Measurements from ENCODE around the gene NAPA.
A peak's percentile ranks its signal among the peaks of the same experiment; 100 is the strongest.

The NAPA gene

DNA sequence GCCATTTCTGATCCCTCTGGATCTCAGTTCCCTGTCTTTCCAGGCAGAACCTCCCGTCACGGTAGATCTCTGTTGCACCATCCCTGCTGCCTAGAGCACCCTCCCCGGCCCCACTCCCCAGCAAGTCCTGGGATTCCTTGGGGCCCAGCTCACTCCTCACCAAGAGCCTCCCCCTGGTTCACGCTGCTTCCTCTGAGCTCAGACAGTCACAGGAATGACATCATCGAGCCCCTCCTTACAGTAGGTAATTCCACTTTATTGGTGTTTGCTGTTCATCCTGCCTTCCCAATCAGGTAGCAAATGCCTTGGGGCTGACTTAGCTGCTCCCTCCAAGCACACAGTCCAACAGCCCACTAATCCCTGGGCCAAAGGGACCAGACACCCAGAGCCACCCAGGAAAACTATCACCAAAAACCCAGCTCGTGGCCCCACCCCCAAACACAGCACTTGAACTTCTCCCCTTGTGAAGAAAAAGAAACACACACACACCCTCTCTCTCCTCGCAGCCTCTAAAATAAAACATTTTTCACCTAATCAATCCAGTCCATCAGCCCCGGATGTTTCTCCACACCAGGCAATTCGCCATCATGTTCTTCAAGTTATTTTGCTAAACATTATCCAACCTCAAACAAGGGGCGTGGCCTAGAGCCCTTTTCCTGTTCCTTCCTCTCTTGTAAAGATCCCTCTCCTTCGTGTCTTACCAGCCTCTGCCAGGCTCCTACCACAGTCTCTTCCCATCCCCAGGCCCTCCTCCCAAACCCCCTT, 2.5 kb downstream of the NAPA start:
- no peak for DNase-seq
- no peak overlapping the region for H2AFZ ChIP-seq (ENCODE audit: insufficient read depth, low read length, poor library complexity)
- no peak overlapping the region for H3K4me2 ChIP-seq (ENCODE audit: low read length)
- peaks cover 23% of the 10 kb centered on the region for H3K79me2 ChIP-seq (ENCODE audit: control insufficient read depth, insufficient read depth, low read length, poor library complexity)
- no peak overlapping the region for H2BK12ac ChIP-seq (ENCODE audit: low read length)
- no peak overlapping the region for H4K12ac ChIP-seq (ENCODE audit: low read depth, low read length)
- peaks cover 13 to 18% of the 10 kb centered on the region in 2 experiments for H3K4me1 ChIP-seq (ENCODE audit: control insufficient read depth in 1 of 2, insufficient read depth in 2 of 2, low read length in 2 of 2)
- no peak overlapping the region for H2AK5ac ChIP-seq (ENCODE audit: low read length)
- H3K27ac ChIP-seq (ENCODE audit: low read depth, low read length): no peak overlapping the region
- no peaks in the 10 kb centered on the region for H3K27me3 ChIP-seq (ENCODE audit: insufficient read depth, low read length)
- H2BK5ac ChIP-seq (ENCODE audit: low read depth, low read length, poor library complexity): no peak overlapping the region
- H3K18ac ChIP-seq (ENCODE audit: low read length): no peak overlapping the region
- no peak overlapping the region for H4K91ac ChIP-seq (ENCODE audit: low read depth, low read length)
- H2BK120ac ChIP-seq (ENCODE audit: insufficient read depth, low read length, poor library complexity): no peak overlapping the region
- H4K8ac ChIP-seq (ENCODE audit: low read depth, low read length): no peak overlapping the region
- H3K79me1 ChIP-seq (ENCODE audit: low read length): peaks cover 8% of the 10 kb centered on the region
- H3K4ac ChIP-seq (ENCODE audit: low read depth, low read length): peak overlapping the region; percentile 84
- no peak overlapping the region for H3K23ac ChIP-seq (ENCODE audit: low read length)
- no peak overlapping the region for H3K9ac ChIP-seq (ENCODE audit: low read length)
- peaks cover 2 to 5% of the 10 kb centered on the region in 2 experiments for H3K36me3 ChIP-seq (ENCODE audit: control insufficient read depth in 1 of 2, insufficient read depth in 2 of 2, low read length in 2 of 2)
- H3K14ac ChIP-seq (ENCODE audit: low read length): no peak overlapping the region
- H3K9me3 ChIP-seq (ENCODE audit: insufficient read depth, low read depth, low read length): no peaks in the 10 kb centered on the region
- H3K4me3 ChIP-seq (ENCODE audit: low read depth, low read length): no peak overlapping the region
- no CpG with 5 or more reads among the region's 11 CpGs for WGBS (ENCODE audit: extremely low coverage, insufficient coverage, insufficient read length)

GRCh38 chr19:47511681-47512080, 3.2 kb downstream of the NAPA start:
- Histone ChIP-seq H3K23ac (ENCODE audit: low read length) (no peak overlapping the region), H3K79me2 (ENCODE audit: control insufficient read depth, insufficient read depth, low read length, poor library complexity) (peaks cover 23% of the 10 kb centered on the region), H4K91ac (ENCODE audit: low read depth, low read length) (no peak overlapping the region), H3K9me3 (ENCODE audit: insufficient read depth, low read depth, low read length) (no peaks in the 10 kb centered on the region), H3K14ac (ENCODE audit: low read length) (no peak overlapping the region), H3K27ac (ENCODE audit: low read depth, low read length) (no peak overlapping the region), H3K4ac (ENCODE audit: low read depth, low read length) (peak overlapping the region; percentile 38), H3K36me3 (ENCODE audit: control insufficient read depth in 1 of 2, insufficient read depth in 2 of 2, low read length in 2 of 2) (peaks cover 2 to 5% of the 10 kb centered on the region in 2 experiments), H2BK5ac (ENCODE audit: low read depth, low read length, poor library complexity) (no peak overlapping the region), H2BK120ac (ENCODE audit: insufficient read depth, low read length, poor library complexity) (no peak overlapping the region), H2BK12ac (ENCODE audit: low read length) (no peak overlapping the region), H2AK5ac (ENCODE audit: low read length) (no peak overlapping the region), H2AFZ (ENCODE audit: insufficient read depth, low read length, poor library complexity) (no peak overlapping the region), H3K9ac (ENCODE audit: low read length) (no peak overlapping the region), H4K8ac (ENCODE audit: low read depth, low read length) (no peak overlapping the region), H4K12ac (ENCODE audit: low read depth, low read length) (no peak overlapping the region), H3K4me1 (ENCODE audit: control insufficient read depth in 1 of 2, insufficient read depth in 2 of 2, low read length in 2 of 2) (peaks cover 17 to 22% of the 10 kb centered on the region in 2 experiments), H3K18ac (ENCODE audit: low read length) (no peak overlapping the region), H3K4me3 (ENCODE audit: low read depth, low read length) (no peak overlapping the region), H3K27me3 (ENCODE audit: insufficient read depth, low read length) (no peaks in the 10 kb centered on the region), H3K4me2 (ENCODE audit: low read length) (no peak overlapping the region), H3K79me1 (ENCODE audit: low read length) (peaks cover 8% of the 10 kb centered on the region)
- no CpG with 5 or more reads among the region's 7 CpGs for WGBS (ENCODE audit: extremely low coverage, insufficient coverage, insufficient read length)
- DNase-seq: peak in 1 of 2 donors; percentile 4

GRCh38 chr19:47511128-47511517, 3.7 kb downstream of the NAPA start:
- Histone ChIP-seq H4K12ac (ENCODE audit: low read depth, low read length) (no peak overlapping the region), H2AFZ (ENCODE audit: insufficient read depth, low read length, poor library complexity) (no peak overlapping the region), H2BK120ac (ENCODE audit: insufficient read depth, low read length, poor library complexity) (no peak overlapping the region), H2BK5ac (ENCODE audit: low read depth, low read length, poor library complexity) (no peak overlapping the region), H4K91ac (ENCODE audit: low read depth, low read length) (no peak overlapping the region), H3K9me3 (ENCODE audit: insufficient read depth, low read depth, low read length) (no peaks in the 10 kb centered on the region), H2BK12ac (ENCODE audit: low read length) (no peak overlapping the region), H3K79me1 (ENCODE audit: low read length) (peaks cover 8% of the 10 kb centered on the region), H4K8ac (ENCODE audit: low read depth, low read length) (no peak overlapping the region), H3K27me3 (ENCODE audit: insufficient read depth, low read length) (no peaks in the 10 kb centered on the region), H3K79me2 (ENCODE audit: control insufficient read depth, insufficient read depth, low read length, poor library complexity) (peaks cover 23% of the 10 kb centered on the region), H2AK5ac (ENCODE audit: low read length) (no peak overlapping the region), H3K4ac (ENCODE audit: low read depth, low read length) (peak overlapping the region; percentile 72), H3K36me3 (ENCODE audit: control insufficient read depth in 1 of 2, insufficient read depth in 2 of 2, low read length in 2 of 2) (peaks cover 2 to 9% of the 10 kb centered on the region in 2 experiments), H3K4me3 (ENCODE audit: low read depth, low read length) (no peak overlapping the region), H3K18ac (ENCODE audit: low read length) (no peak overlapping the region), H3K14ac (ENCODE audit: low read length) (no peak overlapping the region), H3K27ac (ENCODE audit: low read depth, low read length) (no peak overlapping the region), H3K4me2 (ENCODE audit: low read length) (no peak overlapping the region), H3K4me1 (ENCODE audit: control insufficient read depth in 1 of 2, insufficient read depth in 2 of 2, low read length in 2 of 2) (peaks cover 17 to 22% of the 10 kb centered on the region in 2 experiments), H3K23ac (ENCODE audit: low read length) (no peak overlapping the region), H3K9ac (ENCODE audit: low read length) (no peak overlapping the region)
- DNase-seq: no peak
- WGBS (ENCODE audit: extremely low coverage, insufficient coverage, insufficient read length): no CpG with 5 or more reads among the region's 6 CpGs

GRCh38 chr19:47510516-47511127, 4.2 kb downstream of the NAPA start:
- Histone ChIP-seq H4K12ac (ENCODE audit: low read depth, low read length) (no peak overlapping the region), H3K4me2 (ENCODE audit: low read length) (no peak overlapping the region), H2AK5ac (ENCODE audit: low read length) (no peak overlapping the region), H3K79me1 (ENCODE audit: low read length) (peaks cover 7% of the 10 kb centered on the region), H2BK120ac (ENCODE audit: insufficient read depth, low read length, poor library complexity) (no peak overlapping the region), H3K79me2 (ENCODE audit: control insufficient read depth, insufficient read depth, low read length, poor library complexity) (peaks cover 23% of the 10 kb centered on the region), H3K18ac (ENCODE audit: low read length) (no peak overlapping the region), H2BK5ac (ENCODE audit: low read depth, low read length, poor library complexity) (no peak overlapping the region), H2AFZ (ENCODE audit: insufficient read depth, low read length, poor library complexity) (no peak overlapping the region), H3K9me3 (ENCODE audit: insufficient read depth, low read depth, low read length) (no peaks in the 10 kb centered on the region), H3K36me3 (ENCODE audit: control insufficient read depth in 1 of 2, insufficient read depth in 2 of 2, low read length in 2 of 2) (peaks cover 4 to 10% of the 10 kb centered on the region in 2 experiments), H3K14ac (ENCODE audit: low read length) (no peak overlapping the region), H3K4me1 (ENCODE audit: control insufficient read depth in 1 of 2, insufficient read depth in 2 of 2, low read length in 2 of 2) (peaks cover 17 to 22% of the 10 kb centered on the region in 2 experiments), H3K23ac (ENCODE audit: low read length) (no peak overlapping the region), H4K91ac (ENCODE audit: low read depth, low read length) (no peak overlapping the region), H3K27ac (ENCODE audit: low read depth, low read length) (no peak overlapping the region), H2BK12ac (ENCODE audit: low read length) (no peak overlapping the region), H3K4ac (ENCODE audit: low read depth, low read length) (peak overlapping the region; percentile 72), H3K9ac (ENCODE audit: low read length) (no peak overlapping the region), H3K4me3 (ENCODE audit: low read depth, low read length) (no peak overlapping the region), H4K8ac (ENCODE audit: low read depth, low read length) (no peak overlapping the region), H3K27me3 (ENCODE audit: insufficient read depth, low read length) (no peaks in the 10 kb centered on the region)
- DNase-seq: no peak
- no CpG with 5 or more reads among the region's 12 CpGs for WGBS (ENCODE audit: extremely low coverage, insufficient coverage, insufficient read length)
